Activated CD8-positive, alpha-beta T cell treated with anti-CD3 and anti-CD28 coated beads for 36 hours (primary cell): ENCODE data around the gene TMEM127. TPM values are rescaled to one million over a fixed set of nuclear protein-coding genes. Genes with fewer than 3 reads are reported as not detected.
A peak's percentile ranks its signal among the peaks of the same experiment; 100 is the strongest.

Experiments
- ATAC-seq: fragments of 200-7000 bp; cut with Tn5 transposase; one replicate; pipeline ENCODE4 v1.10.0; 2021; ENCODE audit warnings: mild to moderate bottlenecking, moderate library complexity
- CTCF ChIA-PET: fragments of 350-600 bp; sonication (Branson Sonifier 250); formaldehyde crosslinking; loops from one replicate; lab custom pipeline; 2021; ENCODE audit warnings: antibody characterized with exemption; lab: Charles Lee
- POLR2A ChIA-PET: fragments of 350-600 bp; sonication (Branson Sonifier 250); formaldehyde crosslinking; loops from one replicate; lab custom pipeline; 2021; ENCODE audit warnings: antibody characterized with exemption; lab: Charles Lee
- DNase-seq: peaks from one replicate; pipeline ENCODE4 v3.0.0-alpha.2; 2020
- H3K27ac Mint-ChIP-seq: one replicate; pipeline ENCODE4 v1.8.0; 2021; ENCODE audit warnings: mild to moderate bottlenecking, mixed read lengths
- H3K27me3 Mint-ChIP-seq: one replicate; pipeline ENCODE4 v1.8.0; 2021; ENCODE audit warnings: mixed read lengths
- H3K36me3 Mint-ChIP-seq: one replicate; pipeline ENCODE4 v1.8.0; 2021; ENCODE audit warnings: low read depth, mixed read lengths
- H3K4me1 Mint-ChIP-seq: one replicate; pipeline ENCODE4 v1.8.0; 2021; ENCODE audit warnings: low read depth, mixed read lengths
- H3K4me3 Mint-ChIP-seq: one replicate; pipeline ENCODE4 v1.8.0; 2021; ENCODE audit warnings: mild to moderate bottlenecking, moderate library complexity, mixed read lengths
- H3K9me3 Mint-ChIP-seq: one replicate; pipeline ENCODE4 v1.8.0; 2021; ENCODE audit warnings: mixed read lengths
- CTCF ChIP-seq: fragments of 200-600 bp; IDR thresholded peaks from one replicate; pipeline ENCODE4 v1.8.0; 2022; ENCODE audit warnings: antibody characterized with exemption, mild to moderate bottlenecking
- intact Hi-C: fragments of 100-400 bp; cut with micrococcal nuclease; formaldehyde crosslinking; loops from one replicate; pipeline ENCODE4 v1.10.0; 2022
- total RNA-seq, 2 experiments: library from RNA; stranded (reverse); gene quantifications; one replicate each; pipeline ENCODE4 v1.2.3, GENCODE V29; 2021

TMEM127 gene
- total RNA-seq, 2 experiments from 2014 or later, result 13.1 to 15.0 TPM

- H3K9me3 Mint-ChIP-seq, result no peaks in the 10 kb centered on the region
- ChIA-PET POLR2A (interaction anchor here (1.1 to 1.9 kb wide), 3 partner anchors 16 to 52 kb away, joined by 3 to 8 read pairs (median 3); partner anchors contain the start of gene SNRNP200), CTCF (no interaction called here)
- H3K4me3 Mint-ChIP-seq, result no peak overlapping the region
- TF ChIP-seq CTCF, result no peak
- intact Hi-C loops, result no loop called here
- ATAC-seq (no peak), DNase-seq (no peak)
- peaks cover 61% of the 10 kb centered on the region for H3K36me3 Mint-ChIP-seq
- peaks cover 5% of the 10 kb centered on the region for H3K4me1 Mint-ChIP-seq
- no peaks in the 10 kb centered on the region for H3K27me3 Mint-ChIP-seq
- peak overlapping the region; percentile 66 for H3K27ac Mint-ChIP-seq
Measured at GRCh38 chr2:96274355-96275056, 8.7 kb upstream of the TMEM127 start.

GRCh38 chr2:96273763-96274162, 8.0 kb upstream of the TMEM127 start:
- Mint-ChIP-seq H3K4me3 (no peak overlapping the region), H3K4me1 (peaks cover 6% of the 10 kb centered on the region), H3K27me3 (no peaks in the 10 kb centered on the region), H3K36me3 (peaks cover 61% of the 10 kb centered on the region), H3K9me3 (no peaks in the 10 kb centered on the region), H3K27ac (no peak overlapping the region)
- CTCF ChIA-PET, result no interaction called here
- no peak for TF ChIP-seq CTCF
- DNase-seq (no peak), ATAC-seq (no peak)
- POLR2A ChIA-PET, result interaction anchor here (0.9 to 2.1 kb wide), 6 partner anchors 10 to 65 kb away, joined by 3 to 8 read pairs (median 5); partner anchors contain the start of genes SNRNP200 and STARD7
- intact Hi-C loops, result no loop called here

GRCh38 chr2:96271995-96272394, 6.2 kb upstream of the TMEM127 start:
- Mint-ChIP-seq H3K4me1 (peaks cover 22% of the 10 kb centered on the region), H3K9me3 (no peaks in the 10 kb centered on the region), H3K27ac (no peak overlapping the region), H3K36me3 (peaks cover 63% of the 10 kb centered on the region), H3K27me3 (no peaks in the 10 kb centered on the region), H3K4me3 (no peak overlapping the region)
- no peak for TF ChIP-seq CTCF
- ChIA-PET POLR2A (interaction anchor here (1.3 to 2.1 kb wide), 4 partner anchors 13 to 49 kb away, joined by 4 to 6 read pairs (median 5); no protein-coding TSS in a partner anchor), CTCF (no interaction called here)
- DNase-seq (no peak), ATAC-seq (no peak)
- intact Hi-C loops, result no loop called here

- peak overlapping the region; percentile 91 for H3K27ac Mint-ChIP-seq
Measured at GRCh38 chr2:96267159-96267971, 1.6 kb upstream of the TMEM127 start.

More at GRCh38 chr2:96267159-96267971, 1.6 kb upstream of the TMEM127 start:
- intact Hi-C loops, result no loop called here
- peak; percentile 42 for TF ChIP-seq CTCF
- DNase-seq (peak; percentile 79), ATAC-seq (peak; percentile 21)
- ChIA-PET CTCF (interaction anchor here (0.6 to 2.7 kb wide), 23 partner anchors 11 to 274 kb away, joined by 3 to 12 read pairs (median 4); partner anchors contain the start of genes ADRA2B, ASTL, NCAPH and SNRNP200), POLR2A (interaction anchor here (0.6 to 2.9 kb wide), 16 partner anchors 8 to 270 kb away, joined by 3 to 28 read pairs (median 4); partner anchors contain the start of genes ARID5A, DUSP2, NCAPH and STARD7)
- Mint-ChIP-seq H3K4me3 (peak overlapping the region; percentile 85), H3K4me1 (peaks cover 36% of the 10 kb centered on the region), H3K9me3 (no peaks in the 10 kb centered on the region), H3K36me3 (peaks cover 47% of the 10 kb centered on the region), H3K27me3 (no peaks in the 10 kb centered on the region)
